T-helper 1 cell treated with Interleukin-12 subunit alpha and Interleukin-12 subunit beta and Interleukin-4 antibody, amounts not matched to agents 30 μg/mL and 1 μg/mL, for 36 hours (primary cell): Measurements from ENCODE around the gene PCED1B.
"Not testable (repeated sequence)": the region's sequence is repeated elsewhere in the genome, so short reads cannot be mapped to it uniquely, and the experiment has no call there.

ENCODE experiments used
- H3K27ac Mint-ChIP-seq: one replicate; pipeline ENCODE4 v1.8.0; 2021; ENCODE audit warnings: mild to moderate bottlenecking, mixed read lengths
- H3K27me3 Mint-ChIP-seq: one replicate; pipeline ENCODE4 v1.8.0; 2021; ENCODE audit warnings: low read depth, mixed read lengths
- H3K36me3 Mint-ChIP-seq: one replicate; pipeline ENCODE4 v1.8.0; 2021; ENCODE audit warnings: low read depth, mixed read lengths
- H3K4me1 Mint-ChIP-seq: one replicate; pipeline ENCODE4 v1.8.0; 2021; ENCODE audit warnings: low read depth, mixed read lengths
- H3K4me3 Mint-ChIP-seq: one replicate; pipeline ENCODE4 v1.8.0; 2021; ENCODE audit warnings: mild to moderate bottlenecking, moderate library complexity, mixed read lengths
- H3K9me3 Mint-ChIP-seq: one replicate; pipeline ENCODE4 v1.8.0; 2021; ENCODE audit warnings: mixed read lengths

The PCED1B gene

GRCh38 chr12:47166365-47166764 lies 86.9 kb downstream of the PCED1B start:
- no peak overlapping the region for H3K4me3 Mint-ChIP-seq
- peaks cover 41% of the 10 kb centered on the region for H3K36me3 Mint-ChIP-seq
- no peaks in the 10 kb centered on the region for H3K4me1 Mint-ChIP-seq
- H3K9me3 Mint-ChIP-seq: peaks cover 16% of the 10 kb centered on the region
- H3K27me3 Mint-ChIP-seq: no peaks in the 10 kb centered on the region
- H3K27ac Mint-ChIP-seq: no peak overlapping the region

DNA sequence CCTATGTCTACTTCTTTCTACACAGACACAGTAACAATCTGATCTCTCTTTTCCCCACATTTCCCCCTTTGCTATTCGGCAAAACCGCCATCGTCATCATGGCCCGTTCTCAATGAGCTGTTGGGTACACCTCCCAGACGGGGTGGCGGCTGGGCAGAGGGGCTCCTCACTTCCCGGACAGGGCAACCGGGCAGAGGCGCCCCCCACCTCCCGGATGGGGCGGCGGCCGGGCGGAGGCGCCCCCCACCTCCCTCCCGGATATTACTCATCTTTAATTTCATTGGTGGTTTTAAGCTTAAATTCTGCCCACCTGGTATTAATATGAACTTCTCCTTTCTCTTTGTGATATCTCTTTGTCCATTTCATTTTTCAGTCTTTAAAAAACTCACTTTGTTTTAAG lies 90.9 kb downstream of the PCED1B start:
- H3K27me3 Mint-ChIP-seq, H3K4me1 Mint-ChIP-seq, H3K4me3 Mint-ChIP-seq, H3K27ac Mint-ChIP-seq: not testable (repeated sequence)
- H3K9me3 Mint-ChIP-seq: peaks cover 13% of the 10 kb centered on the region
- peaks cover 27% of the 10 kb centered on the region for H3K36me3 Mint-ChIP-seq

- Mint-ChIP-seq H3K27ac (no peak overlapping the region), H3K4me1 (peaks cover 2% of the 10 kb centered on the region), H3K36me3 (peaks cover 22% of the 10 kb centered on the region), H3K27me3 (no peaks in the 10 kb centered on the region), H3K9me3 (no peaks in the 10 kb centered on the region), H3K4me3 (no peak overlapping the region)
Measured at GRCh38 chr12:47178014-47178413, 98.6 kb downstream of the PCED1B start.

GRCh38 chr12:47182164-47182938 lies 102.9 kb downstream of the PCED1B start:
- H3K4me3 Mint-ChIP-seq, H3K9me3 Mint-ChIP-seq, H3K27me3 Mint-ChIP-seq, H3K27ac Mint-ChIP-seq, H3K4me1 Mint-ChIP-seq: not testable (repeated sequence)
- peaks cover 29% of the 10 kb centered on the region for H3K36me3 Mint-ChIP-seq

DNA sequence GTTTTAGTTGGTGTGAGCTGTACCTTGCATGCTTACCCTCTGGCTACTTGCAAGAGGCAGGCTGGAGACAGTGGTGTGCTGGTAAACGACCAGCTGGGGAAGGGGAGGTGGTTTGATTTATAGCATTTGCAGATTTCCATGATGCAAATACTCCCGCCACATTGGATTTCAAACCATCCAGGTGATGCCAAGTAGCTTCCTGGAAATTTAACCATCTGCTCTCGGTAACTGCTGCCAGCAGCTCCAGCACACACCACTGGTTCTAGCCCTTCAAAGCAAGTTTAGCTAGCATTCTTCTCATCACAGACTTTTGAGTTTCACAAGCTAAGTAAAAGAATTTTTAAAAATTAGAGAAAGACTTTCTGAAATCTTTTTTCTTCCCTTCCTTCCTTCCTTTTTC lies 104.8 kb downstream of the PCED1B start:
- Mint-ChIP-seq H3K4me1 (peaks cover 15% of the 10 kb centered on the region), H3K9me3 (no peaks in the 10 kb centered on the region), H3K36me3 (peaks cover 32% of the 10 kb centered on the region), H3K27ac (no peak overlapping the region), H3K27me3 (no peaks in the 10 kb centered on the region), H3K4me3 (no peak overlapping the region)

DNA sequence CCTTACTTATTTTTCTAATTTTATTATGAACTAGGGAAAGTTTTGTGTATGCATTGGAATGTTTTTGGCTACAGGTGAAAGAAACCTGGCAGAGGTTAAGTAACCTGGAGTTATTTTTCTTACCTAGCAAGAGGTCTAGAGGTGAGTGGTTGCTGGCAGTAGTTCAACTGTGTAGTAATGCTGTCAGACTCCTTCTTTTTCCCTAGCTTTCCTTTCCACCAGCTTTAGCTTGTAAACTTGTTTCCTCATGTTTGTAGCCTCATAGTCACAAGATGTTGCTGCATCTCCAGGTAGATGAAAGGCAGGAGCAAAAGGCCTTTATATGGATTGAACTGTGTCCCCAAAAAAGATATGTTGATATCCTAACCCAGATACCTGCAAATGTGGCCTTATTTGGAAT lies 105.4 kb downstream of the PCED1B start:
- Mint-ChIP-seq H3K27me3 (no peaks in the 10 kb centered on the region), H3K9me3 (no peaks in the 10 kb centered on the region), H3K27ac (no peak overlapping the region), H3K36me3 (peaks cover 36% of the 10 kb centered on the region), H3K4me1 (peaks cover 19% of the 10 kb centered on the region), H3K4me3 (no peak overlapping the region)

DNA sequence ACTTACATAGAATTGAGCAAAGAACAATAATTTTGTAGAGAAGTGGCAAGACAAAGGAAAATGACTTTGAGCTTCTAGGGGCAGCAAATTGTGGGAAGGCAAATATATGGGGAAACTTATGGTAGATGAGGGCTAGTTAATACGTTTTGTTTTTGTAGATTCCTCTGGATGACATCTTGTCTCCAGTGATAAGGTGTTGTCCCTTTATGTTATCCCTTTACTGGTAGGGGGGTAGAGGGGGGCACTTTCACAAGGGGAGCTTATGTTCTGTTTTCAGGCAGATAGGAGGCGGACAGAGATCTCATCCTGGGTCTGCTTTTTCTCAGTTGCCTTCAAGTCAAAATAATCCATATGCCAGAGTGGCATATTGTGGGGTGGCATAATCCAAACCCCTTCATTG lies 106.8 kb downstream of the PCED1B start:
- Mint-ChIP-seq H3K4me1 (peaks cover 32% of the 10 kb centered on the region), H3K36me3 (peaks cover 41% of the 10 kb centered on the region)

DNA sequence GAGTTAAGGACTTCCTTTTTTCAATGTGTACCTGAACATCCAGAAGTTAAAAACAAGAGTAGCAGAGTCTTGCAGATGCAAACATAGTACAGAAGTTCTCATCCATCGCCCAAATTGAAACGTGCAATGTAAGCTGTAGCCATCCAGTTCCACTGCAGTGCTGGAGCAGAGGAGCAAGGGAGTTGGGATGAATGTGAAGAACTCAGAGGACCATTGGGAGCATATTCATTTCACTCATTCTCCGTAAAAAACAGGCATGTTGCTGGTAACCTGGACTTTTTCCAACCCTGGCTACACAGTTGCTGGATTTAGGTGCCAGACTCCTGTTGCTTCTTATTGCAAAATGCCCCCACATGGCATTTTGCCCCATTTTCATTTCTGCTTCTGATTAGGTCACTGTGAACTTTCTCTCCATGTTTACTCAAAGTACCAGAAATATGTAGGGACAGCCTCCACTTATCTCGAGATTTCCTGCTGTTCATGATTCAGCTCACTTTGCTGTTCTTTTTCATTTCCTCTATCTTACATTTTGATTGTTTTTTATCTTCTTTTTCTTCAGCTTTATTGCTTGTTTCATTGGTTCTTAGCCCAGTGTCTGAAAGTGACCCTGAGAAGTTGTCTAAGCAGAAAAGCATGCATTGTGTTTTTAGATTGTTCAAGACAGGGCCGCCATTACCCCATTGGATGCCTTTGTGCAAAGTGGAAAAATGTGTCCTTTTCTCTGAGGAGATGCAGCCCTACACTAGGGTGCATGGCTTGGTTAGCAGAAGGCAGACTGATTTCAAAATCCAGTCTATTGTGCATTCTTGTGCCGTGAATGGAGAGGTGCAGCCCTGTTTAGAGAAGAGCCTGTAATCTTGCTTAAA lies 109.4 kb downstream of the PCED1B start:
- Mint-ChIP-seq H3K27ac (no peak overlapping the region), H3K4me1 (peaks cover 55% of the 10 kb centered on the region)

More for the DNA sequence above, 106.8 kb downstream of the PCED1B start:
- H3K9me3 Mint-ChIP-seq: no peaks in the 10 kb centered on the region
- H3K27me3 Mint-ChIP-seq: no peaks in the 10 kb centered on the region
- H3K4me3 Mint-ChIP-seq: no peak overlapping the region
- H3K27ac Mint-ChIP-seq: no peak overlapping the region

DNA sequence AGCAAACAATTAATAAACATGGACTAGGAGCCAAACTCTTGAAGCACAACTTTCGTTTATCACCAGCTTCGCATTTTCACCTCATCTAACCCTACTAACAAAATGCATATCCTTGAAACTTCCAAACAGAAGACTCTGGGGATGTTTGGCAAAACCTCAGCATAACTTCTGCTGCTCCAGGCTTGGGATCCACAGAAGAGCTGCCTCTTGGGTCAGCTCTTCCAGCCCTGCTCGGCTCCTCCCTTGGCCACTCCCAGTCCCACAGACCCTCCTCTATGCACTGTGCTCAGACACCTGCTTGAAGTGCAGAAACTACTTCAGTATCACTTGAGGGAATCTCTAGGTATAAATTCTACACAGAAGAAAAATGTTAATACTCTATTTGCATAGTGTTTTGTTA lies 110.3 kb downstream of the PCED1B start:
- Mint-ChIP-seq H3K9me3 (no peaks in the 10 kb centered on the region), H3K36me3 (peaks cover 44% of the 10 kb centered on the region), H3K27ac (no peak overlapping the region), H3K4me3 (no peak overlapping the region), H3K27me3 (no peaks in the 10 kb centered on the region), H3K4me1 (peaks cover 57% of the 10 kb centered on the region)

More for the DNA sequence above, 109.4 kb downstream of the PCED1B start:
- Mint-ChIP-seq H3K4me3 (no peak overlapping the region), H3K27me3 (no peaks in the 10 kb centered on the region), H3K36me3 (peaks cover 44% of the 10 kb centered on the region), H3K9me3 (no peaks in the 10 kb centered on the region)

DNA sequence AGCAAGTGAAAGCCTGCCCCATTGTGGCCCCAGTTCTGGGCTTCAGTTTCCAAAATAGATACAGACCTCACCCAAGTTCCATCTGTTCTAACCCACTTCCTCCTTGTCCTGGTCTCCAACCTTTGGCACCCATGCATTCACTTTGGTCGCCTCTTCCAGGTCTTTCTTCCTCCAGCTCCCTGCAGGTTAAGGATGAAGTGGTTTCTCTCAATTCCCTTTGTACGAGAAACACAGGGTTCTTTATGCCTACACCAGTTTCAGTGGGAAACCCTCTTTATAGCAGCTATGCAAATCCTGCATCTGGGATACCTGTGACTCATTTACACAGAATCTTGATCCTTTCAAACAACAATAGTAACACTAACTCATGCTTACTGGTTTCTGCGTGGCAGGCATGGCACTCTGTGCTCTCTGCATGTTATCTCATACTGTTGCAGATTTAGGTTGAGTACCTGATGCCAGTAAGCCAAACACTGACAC lies 110.9 kb downstream of the PCED1B start:
- peaks cover 58% of the 10 kb centered on the region for H3K4me1 Mint-ChIP-seq
- no peaks in the 10 kb centered on the region for H3K27me3 Mint-ChIP-seq
- peak overlapping the region; percentile 15 for H3K4me3 Mint-ChIP-seq
- H3K27ac Mint-ChIP-seq: peak overlapping the region; percentile 62
- H3K9me3 Mint-ChIP-seq: no peaks in the 10 kb centered on the region
- peaks cover 40% of the 10 kb centered on the region for H3K36me3 Mint-ChIP-seq

GRCh38 chr12:47190905-47191304 lies 111.5 kb downstream of the PCED1B start:
- Mint-ChIP-seq H3K36me3 (peaks cover 39% of the 10 kb centered on the region), H3K9me3 (no peaks in the 10 kb centered on the region), H3K27ac (peak overlapping the region; percentile 29), H3K4me3 (peak overlapping the region; percentile 20), H3K27me3 (no peaks in the 10 kb centered on the region), H3K4me1 (peaks cover 58% of the 10 kb centered on the region)

DNA sequence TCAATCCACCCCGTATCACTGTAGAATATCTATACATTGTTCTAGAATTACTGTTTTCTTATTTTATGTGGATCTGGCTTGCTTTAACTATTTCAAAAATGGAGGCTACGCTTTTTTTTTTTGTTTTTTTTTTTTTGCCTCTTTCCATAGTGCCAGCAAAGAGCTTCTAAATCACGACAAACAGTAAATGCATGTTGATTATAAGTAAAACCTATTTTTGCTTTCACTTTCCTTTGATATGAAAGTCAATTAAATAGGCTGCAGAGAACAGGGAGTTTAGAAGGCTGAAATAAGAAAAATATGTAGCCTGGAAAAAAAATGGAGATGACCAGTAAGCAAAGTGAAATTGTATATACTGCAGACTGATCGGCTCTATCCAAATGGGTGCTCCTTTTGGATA lies 112.6 kb downstream of the PCED1B start:
- Mint-ChIP-seq H3K4me3 (peak overlapping the region; percentile 78), H3K9me3 (no peaks in the 10 kb centered on the region), H3K27ac (peak overlapping the region; percentile 67), H3K36me3 (peaks cover 32% of the 10 kb centered on the region), H3K27me3 (no peaks in the 10 kb centered on the region), H3K4me1 (peaks cover 57% of the 10 kb centered on the region)

GRCh38 chr12:47193066-47193465 lies 113.6 kb downstream of the PCED1B start:
- Mint-ChIP-seq H3K4me1 (peaks cover 53% of the 10 kb centered on the region), H3K4me3 (peak overlapping the region; percentile 71), H3K27me3 (no peaks in the 10 kb centered on the region), H3K9me3 (no peaks in the 10 kb centered on the region), H3K36me3 (peaks cover 27% of the 10 kb centered on the region), H3K27ac (peak overlapping the region; percentile 84)

GRCh38 chr12:47194501-47194900 lies 115.1 kb downstream of the PCED1B start:
- H3K9me3 Mint-ChIP-seq: no peaks in the 10 kb centered on the region
- H3K4me1 Mint-ChIP-seq: peaks cover 50% of the 10 kb centered on the region
- no peak overlapping the region for H3K4me3 Mint-ChIP-seq
- H3K27ac Mint-ChIP-seq: no peak overlapping the region
- no peaks in the 10 kb centered on the region for H3K27me3 Mint-ChIP-seq
- H3K36me3 Mint-ChIP-seq: peaks cover 24% of the 10 kb centered on the region

DNA sequence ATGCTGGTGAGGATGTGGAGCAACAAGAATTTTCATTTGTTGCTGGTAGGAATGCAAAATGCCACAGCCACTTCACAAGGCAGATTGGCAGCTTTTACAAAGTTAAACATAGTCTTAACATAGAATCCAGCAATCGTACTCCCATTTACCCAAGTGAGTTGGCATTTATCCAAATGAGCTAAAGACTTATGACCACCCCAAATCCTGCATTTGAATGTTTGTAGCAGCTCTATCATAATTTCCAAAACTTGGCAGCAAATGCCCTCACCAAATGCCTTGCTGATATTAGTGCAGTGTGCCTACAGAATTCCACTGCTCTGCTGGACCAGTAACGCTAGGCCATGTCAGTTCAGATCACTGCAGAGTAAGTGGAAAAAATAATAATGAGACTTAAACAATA lies 121.0 kb downstream of the PCED1B start:
- Mint-ChIP-seq H3K27ac (no peak overlapping the region), H3K4me3 (no peak overlapping the region), H3K27me3 (no peaks in the 10 kb centered on the region), H3K9me3 (no peaks in the 10 kb centered on the region), H3K4me1 (peaks cover 14% of the 10 kb centered on the region), H3K36me3 (peaks cover 24% of the 10 kb centered on the region)
